GM12891 (cell line): Measurements from ENCODE around the gene TUBG2.
"Not testable (repeated sequence)": the region's sequence is repeated elsewhere in the genome, so short reads cannot be mapped to it uniquely, and the experiment has no call there.

Experiments
- DNase-seq: peaks from one replicate; pipeline ENCODE4 v3.0.0; 2011; ENCODE audit warnings: low spot score; ENCODE audit not compliant: insufficient read length
- FAIRE-seq: peaks from 2 replicates; lab custom pipeline; 2011; peaks lifted over from hg19 to GRCh38; lab: Jason Lieb, UNC
- PAX5 ChIP-seq: IDR thresholded peaks from 2 replicates; pipeline ENCODE4 v1.6.1; 2011; ENCODE audit warnings: low read length, moderate library complexity, mild to moderate bottlenecking; ENCODE audit not compliant: insufficient read depth, severe bottlenecking
- POLR2A ChIP-seq: IDR thresholded peaks from 2 replicates; pipeline ENCODE4 v1.6.1; 2011; ENCODE audit warnings: low read depth, low read length, control low read depth
- POLR2AphosphoS5 ChIP-seq: IDR thresholded peaks from 2 replicates; pipeline ENCODE4 v1.6.1; 2011; ENCODE audit warnings: low read depth, low read length, control low read depth
- POU2F2 ChIP-seq: IDR thresholded peaks from 2 replicates; pipeline ENCODE4 v1.6.1; 2011; ENCODE audit warnings: low read depth, mild to moderate bottlenecking, control low read depth, low read length, moderate library complexity
- SPI1 ChIP-seq: IDR thresholded peaks from 2 replicates; pipeline ENCODE4 v1.6.1; 2011; ENCODE audit warnings: low read depth, low read length, control low read depth
- TAF1 ChIP-seq: IDR thresholded peaks from 2 replicates; pipeline ENCODE4 v1.6.1; 2011; ENCODE audit warnings: low read depth, low read length, control low read depth

Gene TUBG2

GRCh38 chr17:42623732-42624596 lies 35.1 kb upstream of the TUBG2 start:
- FAIRE-seq (no peak), DNase-seq (no peak)
- no peak for TF ChIP-seq POLR2AphosphoS5
- TF ChIP-seq SPI1 = no peak
- no peak for TF ChIP-seq PAX5
- TF ChIP-seq POLR2A = no peak
- TF ChIP-seq POU2F2 = no peak
- TF ChIP-seq TAF1 = no peak

GRCh38 chr17:42627032-42627764 lies 31.9 kb upstream of the TUBG2 start:
- DNase-seq, FAIRE-seq: not testable (repeated sequence)

- no peak for DNase-seq
- TF ChIP-seq POU2F2 (no peak), SPI1 (no peak), PAX5 (no peak), POLR2A (no peak), TAF1 (no peak), POLR2AphosphoS5 (no peak)
- peak; percentile 38 for FAIRE-seq
Measured at GRCh38 chr17:42629411-42630009, 29.6 kb upstream of the TUBG2 start.

GRCh38 chr17:42632949-42633444 lies 26.1 kb upstream of the TUBG2 start:
- no peak for FAIRE-seq
- DNase-seq = no peak
- TF ChIP-seq PAX5 (no peak), POU2F2 (no peak), SPI1 (no peak), POLR2AphosphoS5 (no peak), POLR2A (no peak), TAF1 (no peak)

GRCh38 chr17:42639525-42640113 lies 19.5 kb upstream of the TUBG2 start:
- FAIRE-seq (no peak), DNase-seq (no peak)
- TF ChIP-seq POU2F2 (no peak), POLR2AphosphoS5 (no peak), POLR2A (no peak), PAX5 (no peak), TAF1 (no peak), SPI1 (no peak)

GRCh38 chr17:42640121-42640520 lies 19.0 kb upstream of the TUBG2 start:
- DNase-seq (no peak), FAIRE-seq (no peak)
- no peak for TF ChIP-seq PAX5
- TF ChIP-seq SPI1 = no peak
- TF ChIP-seq POU2F2 = no peak
- no peak for TF ChIP-seq POLR2AphosphoS5
- no peak for TF ChIP-seq POLR2A
- no peak for TF ChIP-seq TAF1

- TF ChIP-seq SPI1 = no peak
- no peak for FAIRE-seq
- DNase-seq = no peak
Measured at GRCh38 chr17:42642336-42642735, 16.7 kb upstream of the TUBG2 start.

- no peak for DNase-seq
- no peak for FAIRE-seq
- TF ChIP-seq POU2F2 (no peak), TAF1 (no peak), SPI1 (peak; percentile 21; the same call in 1 of the 2 replicates), PAX5 (no peak), POLR2AphosphoS5 (no peak)
Measured at GRCh38 chr17:42647778-42648177, 11.3 kb upstream of the TUBG2 start.

- no peak for TF ChIP-seq POLR2A
- peak; percentile 29; the same call in 1 of the 2 replicates for TF ChIP-seq SPI1
- DNase-seq (no peak), FAIRE-seq (no peak)
Measured at GRCh38 chr17:42651392-42651791, 7.7 kb upstream of the TUBG2 start.
